GM18858 (cell line): Measurements from ENCODE around the gene TBCK.
"Not testable (repeated sequence)": the region's sequence is repeated elsewhere in the genome, so short reads cannot be mapped to it uniquely, and the experiment has no call there.

Experiments
- ATAC-seq: cut with Tn5 transposase; IDR thresholded peaks from one replicate; pipeline ENCODE4 v1.9.1; 2021; ENCODE audit not compliant: unreplicated experiment

Gene TBCK

GRCh38 chr4:106132045-106132444, 184.0 kb downstream of the TBCK start:
- ATAC-seq: no peak

- peak; percentile 46 for ATAC-seq
These were observed 189.9 kb downstream of the TBCK start for GRCh38 chr4:106126062-106126461.

- not testable (repeated sequence) for ATAC-seq
These were observed 196.0 kb downstream of the TBCK start for GRCh38 chr4:106119949-106120555.

DNA sequence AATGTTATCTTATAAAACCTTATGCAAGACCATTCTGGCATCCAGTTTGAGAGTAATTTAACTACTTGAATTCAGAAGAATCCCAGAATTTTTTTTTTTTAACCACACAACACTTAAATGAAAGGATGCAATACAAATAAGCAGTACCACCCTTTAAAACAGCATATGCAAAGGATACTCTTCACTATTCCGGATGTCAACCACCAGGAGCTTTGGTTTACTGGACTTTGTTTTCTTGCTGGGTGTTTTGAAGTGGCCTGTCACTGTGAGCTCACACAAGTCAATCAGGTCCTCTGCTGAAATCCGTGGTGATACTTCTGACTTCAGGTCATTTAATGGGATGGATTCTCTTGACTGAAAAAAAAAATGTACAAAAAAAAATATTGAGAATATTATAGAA, 200.0 kb downstream of the TBCK start:
- ATAC-seq: no peak

GRCh38 chr4:106114270-106114669, 201.7 kb downstream of the TBCK start:
- ATAC-seq: no peak

- not testable (repeated sequence) for ATAC-seq
These were observed 204.1 kb downstream of the TBCK start for GRCh38 chr4:106111778-106112469.

DNA sequence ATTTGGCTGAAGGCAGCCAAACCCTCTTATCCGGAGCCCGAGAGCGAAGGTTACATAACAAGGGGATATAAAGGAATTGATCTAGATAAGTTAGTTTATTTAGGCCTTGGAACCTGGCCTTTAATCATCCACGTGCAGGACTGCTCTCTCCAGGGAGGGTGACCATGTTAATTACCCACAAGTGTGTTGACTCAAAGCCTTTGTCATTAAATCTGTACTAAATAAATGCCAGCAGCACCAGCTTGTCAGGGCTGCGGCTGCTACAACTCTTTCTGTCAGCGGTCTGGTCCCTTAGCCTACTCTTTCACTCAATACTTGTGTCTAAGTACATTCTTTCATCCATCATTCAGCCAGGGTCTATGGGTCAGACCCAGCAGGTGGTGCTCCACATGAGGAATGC, 206.1 kb downstream of the TBCK start:
- ATAC-seq: no peak

DNA sequence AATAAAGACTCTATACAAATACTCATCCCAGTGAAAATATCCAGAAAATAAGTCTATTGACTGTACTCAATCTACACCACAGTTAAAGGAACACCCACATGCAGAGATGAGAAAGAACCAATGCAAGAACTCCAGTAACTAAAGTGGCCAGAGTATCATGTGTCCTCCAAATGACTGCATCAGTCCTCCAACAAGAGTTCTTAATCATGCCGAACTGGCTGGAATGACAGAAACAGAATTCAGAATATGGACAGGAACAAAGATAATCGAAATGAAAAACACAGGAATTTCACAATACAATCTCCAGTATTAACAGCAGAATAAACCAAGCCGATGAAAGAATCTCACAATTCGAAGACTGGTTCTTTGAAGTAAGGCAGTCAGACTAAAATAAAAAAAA, 210.3 kb downstream of the TBCK start:
- no peak for ATAC-seq

DNA sequence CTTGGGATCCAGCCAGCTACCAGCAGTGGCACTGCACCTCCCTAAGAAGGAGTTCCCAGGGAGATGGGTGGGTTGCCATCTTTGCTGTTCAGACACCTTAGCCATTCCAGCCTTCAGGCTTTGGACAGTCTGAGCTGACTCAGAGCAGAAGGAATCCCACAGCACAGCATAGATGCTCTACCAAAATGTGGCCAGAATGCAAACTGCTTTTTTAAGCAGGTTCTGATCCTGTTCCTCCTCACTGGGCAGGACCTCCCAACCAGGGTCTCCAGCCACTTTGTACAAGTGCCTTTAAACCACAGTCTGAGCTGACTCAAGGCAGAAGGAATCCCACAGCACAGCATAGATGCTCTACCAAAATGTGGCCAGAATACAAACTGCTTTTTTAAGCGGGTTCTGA, 211.7 kb downstream of the TBCK start:
- no peak for ATAC-seq

DNA sequence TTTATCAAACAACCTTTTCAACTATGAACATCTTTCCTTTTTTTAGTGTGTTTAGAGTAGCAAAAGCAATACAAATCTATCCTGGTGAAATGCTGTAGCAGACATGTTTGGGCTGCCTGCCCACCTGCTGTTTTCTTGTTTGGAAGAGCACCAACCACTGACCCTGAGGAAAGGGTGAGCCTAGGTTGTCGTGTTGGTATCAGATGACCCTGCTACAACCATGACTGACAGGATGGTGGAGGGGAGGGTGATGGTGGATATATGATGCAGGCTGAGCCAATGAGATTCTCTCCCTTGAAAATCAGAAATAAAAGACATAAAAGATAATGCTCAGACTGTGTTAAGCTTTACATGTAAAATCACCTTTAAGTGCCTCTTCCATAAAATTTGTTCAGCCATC, 219.6 kb downstream of the TBCK start:
- no peak for ATAC-seq

GRCh38 chr4:106095408-106095807, 220.6 kb downstream of the TBCK start:
- no peak for ATAC-seq

- ATAC-seq: no peak
These were observed 223.5 kb downstream of the TBCK start for GRCh38 chr4:106092361-106093040.

DNA sequence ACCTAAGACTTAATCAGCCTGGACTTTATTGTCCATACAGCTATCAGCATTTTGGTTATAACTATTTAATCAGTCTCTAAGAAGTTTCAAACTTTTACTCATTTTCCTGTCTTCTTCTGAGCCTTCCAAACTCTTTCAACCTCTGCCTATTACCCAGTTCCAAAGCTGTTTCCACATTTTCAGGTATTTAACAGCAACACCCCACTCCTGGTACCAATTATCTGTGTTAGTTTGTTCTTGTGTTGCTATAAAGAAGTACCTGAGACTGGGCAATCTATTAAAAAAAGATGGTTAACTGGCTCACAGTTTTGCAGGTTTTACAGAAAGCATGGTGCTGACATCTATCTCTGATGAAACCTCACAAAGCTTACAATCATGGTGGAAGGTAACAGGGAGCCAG, 225.2 kb downstream of the TBCK start:
- no peak for ATAC-seq

- ATAC-seq: no peak
These were observed 232.9 kb downstream of the TBCK start for GRCh38 chr4:106083065-106083464.

DNA sequence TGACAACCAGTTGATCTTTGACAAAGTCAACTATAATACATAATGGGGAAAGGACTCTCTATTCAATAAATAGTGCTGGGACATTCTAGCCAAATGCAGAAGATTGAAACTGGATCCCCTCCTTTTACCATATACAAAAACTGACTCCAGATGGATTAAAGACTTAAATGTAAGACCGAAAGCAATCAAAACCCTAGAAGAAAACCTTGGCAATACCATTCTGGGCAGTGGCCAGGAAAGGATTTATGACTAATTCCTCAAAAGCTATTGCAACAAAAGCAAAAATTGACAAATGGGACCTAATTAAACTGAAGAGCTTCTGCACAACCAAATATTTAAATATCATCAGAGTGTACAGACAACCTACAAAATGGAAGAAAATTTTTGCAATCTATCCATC, 235.6 kb downstream of the TBCK start:
- ATAC-seq: no peak

DNA sequence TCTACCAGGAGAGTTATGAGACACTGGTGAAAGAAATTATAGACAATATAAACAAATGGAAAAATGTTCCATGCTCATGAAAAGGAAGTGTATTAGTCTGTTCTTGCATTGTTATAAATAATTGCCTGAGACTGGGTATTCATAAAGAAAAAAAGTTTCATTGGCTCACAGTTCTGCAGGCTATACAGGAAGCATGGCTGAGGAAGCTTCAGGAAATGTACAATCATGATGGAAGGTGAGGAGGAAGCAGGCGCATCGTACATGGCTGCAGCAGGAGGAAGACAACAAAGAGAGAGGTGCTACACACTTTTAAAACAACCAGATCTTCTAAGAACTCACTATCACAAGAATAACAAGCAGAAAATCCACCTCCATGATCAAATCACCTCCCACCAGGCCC, 236.4 kb downstream of the TBCK start:
- ATAC-seq: no peak

GRCh38 chr4:106065018-106065417, 251.0 kb downstream of the TBCK start:
- no peak for ATAC-seq

DNA sequence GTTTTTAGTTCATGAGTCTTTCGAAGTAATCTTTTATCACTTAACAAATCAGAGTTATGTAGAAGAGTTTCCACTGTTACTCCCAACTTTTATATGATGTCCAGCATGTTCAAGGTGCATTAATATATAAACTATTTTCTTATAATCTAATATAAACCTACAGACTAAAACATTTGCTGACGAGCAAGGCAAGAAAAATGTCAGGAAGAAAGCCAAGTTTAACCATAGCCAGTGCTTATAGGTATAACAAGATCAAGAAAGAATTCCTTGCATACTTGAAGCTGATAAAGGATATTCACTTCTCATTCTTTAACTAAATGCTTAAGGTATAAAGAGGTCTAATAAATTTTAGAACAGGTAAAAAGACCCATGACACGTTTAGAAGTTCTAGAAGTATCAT, 253.0 kb downstream of the TBCK start:
- no peak for ATAC-seq

- ATAC-seq: no peak
These were observed 253.5 kb downstream of the TBCK start for GRCh38 chr4:106062452-106062875.

DNA sequence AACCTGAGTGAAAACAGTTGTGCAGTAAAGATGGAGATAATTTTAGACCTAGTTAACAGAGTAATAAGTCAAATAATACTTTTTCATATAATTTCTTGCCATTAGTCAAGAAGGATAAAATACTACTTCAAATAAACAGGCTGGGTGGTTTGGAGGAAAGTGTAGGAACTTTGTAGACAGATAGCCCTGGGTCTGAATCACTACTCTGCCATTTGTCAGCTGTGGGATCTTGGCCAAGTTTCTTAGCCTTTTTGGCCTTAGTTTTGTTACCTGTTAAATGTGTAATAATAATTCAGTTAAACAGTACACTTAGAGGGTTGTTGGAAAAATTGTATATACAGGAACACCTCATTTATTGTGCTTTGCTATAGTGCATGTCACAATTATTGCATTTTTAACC, 257.1 kb downstream of the TBCK start:
- ATAC-seq: no peak

- ATAC-seq: no peak
These were observed 259.1 kb downstream of the TBCK start for GRCh38 chr4:106056914-106057313.

DNA sequence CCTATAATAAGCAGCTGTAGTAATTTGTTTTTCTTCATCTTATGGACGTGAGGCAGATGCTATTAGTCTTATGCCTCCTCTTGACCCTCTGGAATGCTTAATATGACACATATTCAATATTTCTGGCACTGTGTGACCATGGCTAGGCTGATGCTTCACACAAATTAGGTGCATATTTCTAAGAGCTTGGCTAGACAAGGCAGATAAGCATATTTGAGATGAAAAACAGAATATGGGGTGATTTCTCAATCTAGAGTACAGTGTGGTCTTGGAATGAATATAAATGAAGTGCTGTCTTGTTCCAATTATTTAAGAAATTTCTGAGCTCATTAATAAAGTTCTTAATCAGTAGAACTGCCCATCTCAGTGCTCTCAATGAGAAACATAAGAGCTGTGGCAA, 264.5 kb downstream of the TBCK start:
- no peak for ATAC-seq
